ENCODE results near the gene DLG3.

DLG3 gene

GRCh38 chrX:70434352-70434866, 10.2 kb upstream of the DLG3 start:
- Histone ChIP-seq H2AFZ (ENCODE audit: low read depth, low read length) (peak overlapping the region; percentile 95), H3K4me3 (ENCODE audit: low read length) (peak overlapping the region; percentile 99), H3K27me3 (ENCODE audit: low read depth, low read length) (no peaks in the 10 kb centered on the region), H3K79me2 (ENCODE audit: low read length) (no peaks in the 10 kb centered on the region), H3K36me3 (replicated peaks; ENCODE audit: low read depth, low read length) (no peaks in the 10 kb centered on the region), H4K20me1 (ENCODE audit: insufficient read depth, low read length) (no peaks in the 10 kb centered on the region), H3K9me3 (ENCODE audit: insufficient read depth, low read length) (no peaks in the 10 kb centered on the region), H3K4me1 (ENCODE audit: low read length) (peaks cover 22% of the 10 kb centered on the region), H3K4me2 (ENCODE audit: low read length) (peak overlapping the region; percentile 91), H3K9ac (ENCODE audit: low read length) (peak overlapping the region; percentile 91), H3K27ac (ENCODE audit: low read length) (no peak overlapping the region)
- TF ChIP-seq CTCF (IDR thresholded peaks at IDR 0.05; ENCODE audit: low read depth, low read length) (no peak), EZH2phosphoT487 (IDR thresholded peaks at IDR 0.05; ENCODE audit: low read depth) (no peak)

- Histone ChIP-seq H3K9me3 (ENCODE audit: insufficient read depth, low read length) (no peaks in the 10 kb centered on the region), H2AFZ (ENCODE audit: low read depth, low read length) (0 out of 2 replicates have a peak overlapping the region, but pooled peaks have one; percentile 27), H3K27ac (ENCODE audit: low read length) (no peak overlapping the region)
These were observed 9.6 kb upstream of the DLG3 start for GRCh38 chrX:70434914-70435586.

GRCh38 chrX:70436343-70436742, 8.3 kb upstream of the DLG3 start:
- no peaks in the 10 kb centered on the region for H3K79me2 ChIP-seq (ENCODE audit: low read length)
- H3K4me2 ChIP-seq (ENCODE audit: low read length) = no peak overlapping the region
- no peaks in the 10 kb centered on the region for H3K36me3 ChIP-seq (replicated peaks; ENCODE audit: low read depth, low read length)
- H3K27ac ChIP-seq (ENCODE audit: low read length) = no peak overlapping the region
- TF ChIP-seq EZH2phosphoT487 (IDR thresholded peaks at IDR 0.05; ENCODE audit: low read depth) = no peak
- peak; percentile 19 for TF ChIP-seq CTCF (IDR thresholded peaks at IDR 0.05; ENCODE audit: low read depth, low read length)
- H3K9me3 ChIP-seq (ENCODE audit: insufficient read depth, low read length) = no peaks in the 10 kb centered on the region
- peaks cover 22% of the 10 kb centered on the region for H3K4me1 ChIP-seq (ENCODE audit: low read length)
- H3K27me3 ChIP-seq (ENCODE audit: low read depth, low read length) = 0 out of 2 replicates have a peak, but pooled peaks cover 3% of the 10 kb centered on the region
- H3K9ac ChIP-seq (ENCODE audit: low read length) = no peak overlapping the region
- no peaks in the 10 kb centered on the region for H4K20me1 ChIP-seq (ENCODE audit: insufficient read depth, low read length)
- no peak overlapping the region for H3K4me3 ChIP-seq (ENCODE audit: low read length)
- no peak overlapping the region for H2AFZ ChIP-seq (ENCODE audit: low read depth, low read length)

More at GRCh38 chrX:70434914-70435586, 9.6 kb upstream of the DLG3 start:
- Histone ChIP-seq H3K79me2 (ENCODE audit: low read length) (no peaks in the 10 kb centered on the region), H4K20me1 (ENCODE audit: insufficient read depth, low read length) (no peaks in the 10 kb centered on the region), H3K4me1 (ENCODE audit: low read length) (peaks cover 22% of the 10 kb centered on the region), H3K36me3 (replicated peaks; ENCODE audit: low read depth, low read length) (no peaks in the 10 kb centered on the region), H3K9ac (ENCODE audit: low read length) (peak overlapping the region; percentile 35), H3K4me2 (ENCODE audit: low read length) (peak overlapping the region; percentile 91), H3K27me3 (ENCODE audit: low read depth, low read length) (no peaks in the 10 kb centered on the region), H3K4me3 (ENCODE audit: low read length) (peak overlapping the region; percentile 99)
- no peak for TF ChIP-seq EZH2phosphoT487 (IDR thresholded peaks at IDR 0.05; ENCODE audit: low read depth)
- no peak for TF ChIP-seq CTCF (IDR thresholded peaks at IDR 0.05; ENCODE audit: low read depth, low read length)

GRCh38 chrX:70437011-70437410, 7.6 kb upstream of the DLG3 start:
- Histone ChIP-seq H3K4me1 (ENCODE audit: low read length) (peaks cover 22% of the 10 kb centered on the region), H3K4me2 (ENCODE audit: low read length) (no peak overlapping the region), H3K9ac (ENCODE audit: low read length) (no peak overlapping the region), H2AFZ (ENCODE audit: low read depth, low read length) (no peak overlapping the region), H4K20me1 (ENCODE audit: insufficient read depth, low read length) (no peaks in the 10 kb centered on the region), H3K27me3 (ENCODE audit: low read depth, low read length) (0 out of 2 replicates have a peak, but pooled peaks cover 7% of the 10 kb centered on the region), H3K4me3 (ENCODE audit: low read length) (no peak overlapping the region), H3K36me3 (replicated peaks; ENCODE audit: low read depth, low read length) (no peaks in the 10 kb centered on the region), H3K27ac (ENCODE audit: low read length) (no peak overlapping the region), H3K9me3 (ENCODE audit: insufficient read depth, low read length) (no peaks in the 10 kb centered on the region), H3K79me2 (ENCODE audit: low read length) (no peaks in the 10 kb centered on the region)
- TF ChIP-seq CTCF (IDR thresholded peaks at IDR 0.05; ENCODE audit: low read depth, low read length) (no peak), EZH2phosphoT487 (IDR thresholded peaks at IDR 0.05; ENCODE audit: low read depth) (no peak)

Measured in OCI-LY3 (cell line).